Measurements from ENCODE around the gene ZNF333. TPM values are rescaled to one million over a fixed set of nuclear protein-coding genes. Genes with fewer than 3 reads are reported as not detected.

ZNF333 gene
- total RNA-seq = 17.3 and 21.8 TPM in 2 replicates

GRCh38 chr19:14689598-14690503 lies at the start of gene ZNF333:
TSS of gene ZNF333 (plus strand) at chr19:14690048. CDS start at chr19:14693492, 3,444 bp downstream.

DNA sequence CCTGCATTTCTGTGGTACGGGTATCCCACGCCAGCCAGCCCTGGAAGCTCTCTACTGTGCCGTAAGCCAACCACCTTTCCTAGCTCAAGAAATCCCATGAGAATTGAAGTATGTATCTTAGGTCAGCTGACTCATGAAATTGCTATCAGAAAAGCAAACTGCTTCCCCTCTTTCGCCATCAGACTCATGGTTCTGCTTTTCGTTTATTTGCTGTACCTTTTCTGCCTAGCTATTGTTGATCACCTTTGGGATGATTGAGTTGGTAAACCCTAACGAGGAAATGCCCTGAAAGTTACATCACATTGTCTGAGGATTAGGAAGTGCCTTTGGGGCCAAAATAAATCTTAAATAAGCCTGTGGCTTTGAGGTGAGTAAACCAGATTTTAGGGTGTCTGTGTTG lies 15.1 kb upstream of the ZNF333 start, which contains the start of gene ADGRE3:
ADGRE3 (minus strand) TSS at position 81 of the 400 bp plus-strand sequence; CDS start at position 7, 74 bp downstream.

GRCh38 chr19:14778110-14778845 lies 88.4 kb downstream of the ZNF333 start, which contains the start of gene ADGRE2:
TSS of gene ADGRE2 (minus strand) at chr19:14778560. CDS start at chr19:14776756, 1,804 bp downstream.

Other genes starting within 250 kb of the ZNF333 start
- 0.86 and 0.91 TPM in 2 replicates for gene PTGER1, start 214.7 kb upstream of the ZNF333 start, total RNA-seq
- 72.9 and 75.1 TPM in 2 replicates for gene GIPC1, start 193.9 kb upstream of the ZNF333 start, total RNA-seq
- gene DNAJB1, start 171.7 kb upstream of the ZNF333 start, total RNA-seq = 60.6 and 83.7 TPM in 2 replicates
- 47.0 and 61.5 TPM in 2 replicates for gene TECR, start 160.5 kb upstream of the ZNF333 start, total RNA-seq
- gene NDUFB7, start 118.0 kb upstream of the ZNF333 start, total RNA-seq = 147 and 171 TPM in 2 replicates
- under 0.01 TPM in 1 of 2 replicates, not detected in the other for gene CLEC17A, start 107.0 kb upstream of the ZNF333 start, total RNA-seq
- not detected in 2 replicates for gene ADGRE3, start 15.2 kb upstream of the ZNF333 start, total RNA-seq
- 0.11 TPM in 1 of 2 replicates, not detected in the other for gene ADGRE2, start 88.5 kb downstream of the ZNF333 start, total RNA-seq
- gene OR7A5, start 145.1 kb downstream of the ZNF333 start, total RNA-seq = not detected in 2 replicates
- gene OR7C1, start 145.1 kb downstream of the ZNF333 start, total RNA-seq = not detected in 2 replicates
- not detected in 2 replicates for gene OR7A10, start 158.9 kb downstream of the ZNF333 start, total RNA-seq
- not detected in 2 replicates for gene OR7A17, start 196.1 kb downstream of the ZNF333 start, total RNA-seq

Measured in articular chondrocyte of knee joint (primary cell).